Mononuclear cell (primary cell): Measurements from ENCODE around the gene DDX54. TPM values are rescaled to one million over a fixed set of nuclear protein-coding genes. Genes with fewer than 3 reads are reported as not detected.

ENCODE experiments used
- H3K27me3 ChIP-seq: 2 replicates; pipeline ENCODE4 v1.6.0; 2011; ENCODE audit warnings: low read length, control low read depth; ENCODE audit not compliant: insufficient read depth
- H3K4me1 ChIP-seq: 2 replicates; pipeline ENCODE4 v1.5.1; 2011; ENCODE audit warnings: mild to moderate bottlenecking, low read length, control low read depth; ENCODE audit not compliant: insufficient read depth
- H3K4me3 ChIP-seq: 2 replicates; pipeline ENCODE4 v1.5.1; 2011; ENCODE audit warnings: mild to moderate bottlenecking, low read length, moderate library complexity
- H3K9me3 ChIP-seq: 2 replicates; pipeline ENCODE4 v1.5.1; 2011; ENCODE audit warnings: low read depth, mild to moderate bottlenecking, control low read depth, low read length
- total RNA-seq: library from RNA; depleted of rRNA; stranded (reverse); fragments of >200 nt; gene quantifications from one replicate; pipeline ENCODE4 v1.2.3, GENCODE V29; 2012

The DDX54 gene
- total RNA-seq, 1 donor, result 31.7 TPM

- Histone ChIP-seq H3K9me3 (no peaks in the 10 kb centered on the region), H3K27me3 (no peaks in the 10 kb centered on the region), H3K4me1 (peaks cover 77% of the 10 kb centered on the region), H3K4me3 (no peak overlapping the region)
Observed at GRCh38 chr12:113202300-113203075, 17.2 kb upstream of the DDX54 start.

- Histone ChIP-seq H3K4me1 (peaks cover 71% of the 10 kb centered on the region), H3K27me3 (no peaks in the 10 kb centered on the region), H3K9me3 (no peaks in the 10 kb centered on the region), H3K4me3 (no peak overlapping the region)
Observed at GRCh38 chr12:113201187-113202177, 16.2 kb upstream of the DDX54 start.

- Histone ChIP-seq H3K4me3 (no peak overlapping the region), H3K9me3 (no peaks in the 10 kb centered on the region), H3K4me1 (peaks cover 61% of the 10 kb centered on the region), H3K27me3 (no peaks in the 10 kb centered on the region)
Observed at GRCh38 chr12:113200021-113200797, 14.9 kb upstream of the DDX54 start.

GRCh38 chr12:113198296-113198695 is 13.0 kb upstream of the DDX54 start:
- peaks cover 44% of the 10 kb centered on the region for H3K4me1 ChIP-seq
- no peaks in the 10 kb centered on the region for H3K9me3 ChIP-seq
- no peaks in the 10 kb centered on the region for H3K27me3 ChIP-seq
- H3K4me3 ChIP-seq, result no peak overlapping the region

GRCh38 chr12:113197518-113198077 is 12.3 kb upstream of the DDX54 start:
- no peak overlapping the region for H3K4me3 ChIP-seq

GRCh38 chr12:113196990-113197389 is 11.7 kb upstream of the DDX54 start:
- Histone ChIP-seq H3K4me3 (no peak overlapping the region), H3K4me1 (peaks cover 34% of the 10 kb centered on the region), H3K9me3 (no peaks in the 10 kb centered on the region), H3K27me3 (no peaks in the 10 kb centered on the region)

More at GRCh38 chr12:113197518-113198077, 12.3 kb upstream of the DDX54 start:
- Histone ChIP-seq H3K27me3 (no peaks in the 10 kb centered on the region), H3K4me1 (peaks cover 38% of the 10 kb centered on the region), H3K9me3 (no peaks in the 10 kb centered on the region)

- H3K27me3 ChIP-seq, result no peaks in the 10 kb centered on the region
- H3K9me3 ChIP-seq, result no peaks in the 10 kb centered on the region
- H3K4me3 ChIP-seq, result no peak overlapping the region
- peaks cover 32% of the 10 kb centered on the region for H3K4me1 ChIP-seq
Observed at GRCh38 chr12:113196582-113196981, 11.3 kb upstream of the DDX54 start.

- no peaks in the 10 kb centered on the region for H3K27me3 ChIP-seq
- no peaks in the 10 kb centered on the region for H3K9me3 ChIP-seq
- H3K4me3 ChIP-seq, result no peak overlapping the region
- peaks cover 22% of the 10 kb centered on the region for H3K4me1 ChIP-seq
Observed at GRCh38 chr12:113195598-113195997, 10.3 kb upstream of the DDX54 start.

- no peaks in the 10 kb centered on the region for H3K9me3 ChIP-seq
- no peaks in the 10 kb centered on the region for H3K27me3 ChIP-seq
- no peak overlapping the region for H3K4me3 ChIP-seq
- H3K4me1 ChIP-seq, result peaks cover 16% of the 10 kb centered on the region
Observed at GRCh38 chr12:113194971-113195391, 9.7 kb upstream of the DDX54 start.

GRCh38 chr12:113191227-113191626 is 5.9 kb upstream of the DDX54 start:
- no peaks in the 10 kb centered on the region for H3K9me3 ChIP-seq
- H3K27me3 ChIP-seq, result no peaks in the 10 kb centered on the region
- peaks cover 16% of the 10 kb centered on the region for H3K4me1 ChIP-seq
- H3K4me3 ChIP-seq, result no peak overlapping the region

GRCh38 chr12:113190761-113191160 is 5.5 kb upstream of the DDX54 start:
- Histone ChIP-seq H3K9me3 (no peaks in the 10 kb centered on the region), H3K4me3 (no peak overlapping the region), H3K4me1 (peaks cover 21% of the 10 kb centered on the region), H3K27me3 (no peaks in the 10 kb centered on the region)

- no peak overlapping the region for H3K4me3 ChIP-seq
- no peaks in the 10 kb centered on the region for H3K9me3 ChIP-seq
- H3K4me1 ChIP-seq, result peaks cover 24% of the 10 kb centered on the region
Observed at GRCh38 chr12:113189361-113189760, 4.1 kb upstream of the DDX54 start.

GRCh38 chr12:113186666-113187325 is 1.5 kb upstream of the DDX54 start:
- H3K27me3 ChIP-seq, result no peaks in the 10 kb centered on the region
- H3K4me1 ChIP-seq, result peaks cover 39% of the 10 kb centered on the region
- H3K9me3 ChIP-seq, result no peaks in the 10 kb centered on the region
- no peak overlapping the region for H3K4me3 ChIP-seq

More at GRCh38 chr12:113189361-113189760, 4.1 kb upstream of the DDX54 start:
- no peaks in the 10 kb centered on the region for H3K27me3 ChIP-seq

GRCh38 chr12:113186033-113186365 is 721 bp upstream of the DDX54 start:
- H3K27me3 ChIP-seq, result no peaks in the 10 kb centered on the region
- H3K4me3 ChIP-seq, result peak overlapping the region; percentile 97
- peaks cover 39% of the 10 kb centered on the region for H3K4me1 ChIP-seq
- H3K9me3 ChIP-seq, result no peaks in the 10 kb centered on the region
